Measurements from ENCODE around the gene ASTN2.

DNA sequence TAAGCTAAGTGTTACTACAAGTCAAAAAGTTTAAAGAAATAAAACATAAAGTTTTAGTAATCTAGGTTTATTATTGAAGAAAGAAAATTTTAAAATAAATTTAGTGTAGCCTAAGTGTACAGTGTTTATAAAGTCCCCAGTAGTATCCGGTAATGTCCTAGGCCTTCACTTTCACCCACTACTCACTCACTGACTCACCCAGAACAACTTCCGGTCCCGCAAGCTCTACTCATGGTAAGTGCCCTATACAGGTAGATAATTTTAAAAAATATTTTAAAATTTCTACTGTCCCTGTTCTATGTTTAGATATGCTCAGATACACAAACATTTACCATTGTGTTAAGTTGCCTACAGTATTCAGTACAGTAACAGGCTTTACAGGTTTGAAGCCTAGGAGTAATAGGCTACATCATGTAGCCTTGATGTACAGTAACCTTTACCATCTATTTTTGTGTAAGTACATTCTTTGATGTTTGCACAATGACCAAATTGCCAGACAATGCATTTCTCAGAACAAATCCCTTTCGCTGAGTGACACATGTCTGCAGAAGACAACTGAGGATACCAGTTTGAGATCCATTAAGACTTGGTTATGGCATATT is 474.1 kb downstream of the ASTN2 start:
- TF ChIP-seq, protein P1, sequence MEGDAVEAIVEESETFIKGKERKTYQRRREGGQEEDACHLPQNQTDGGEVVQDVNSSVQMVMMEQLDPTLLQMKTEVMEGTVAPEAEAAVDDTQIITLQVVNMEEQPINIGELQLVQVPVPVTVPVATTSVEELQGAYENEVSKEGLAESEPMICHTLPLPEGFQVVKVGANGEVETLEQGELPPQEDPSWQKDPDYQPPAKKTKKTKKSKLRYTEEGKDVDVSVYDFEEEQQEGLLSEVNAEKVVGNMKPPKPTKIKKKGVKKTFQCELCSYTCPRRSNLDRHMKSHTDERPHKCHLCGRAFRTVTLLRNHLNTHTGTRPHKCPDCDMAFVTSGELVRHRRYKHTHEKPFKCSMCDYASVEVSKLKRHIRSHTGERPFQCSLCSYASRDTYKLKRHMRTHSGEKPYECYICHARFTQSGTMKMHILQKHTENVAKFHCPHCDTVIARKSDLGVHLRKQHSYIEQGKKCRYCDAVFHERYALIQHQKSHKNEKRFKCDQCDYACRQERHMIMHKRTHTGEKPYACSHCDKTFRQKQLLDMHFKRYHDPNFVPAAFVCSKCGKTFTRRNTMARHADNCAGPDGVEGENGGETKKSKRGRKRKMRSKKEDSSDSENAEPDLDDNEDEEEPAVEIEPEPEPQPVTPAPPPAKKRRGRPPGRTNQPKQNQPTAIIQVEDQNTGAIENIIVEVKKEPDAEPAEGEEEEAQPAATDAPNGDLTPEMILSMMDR (IDR thresholded peaks at IDR 0.05 in 2 of 3, conservative IDR thresholded peaks at IDR 0.05 in 1 of 3; ENCODE audit: control insufficient read depth in 2 of 3, extremely low read depth in 1 of 3, insufficient read depth in 1 of 3, low read depth in 3 of 3, low read length in 3 of 3) = no peak
- no peak for TF ChIP-seq NFYB (IDR thresholded peaks at IDR 0.05; ENCODE audit: insufficient read depth, low read depth, low read length)
- no peak for TF ChIP-seq CHD2 (IDR thresholded peaks at IDR 0.05; ENCODE audit: borderline replicate concordance, low read depth, low read length)
- no peak for TF ChIP-seq EP300 (IDR thresholded peaks at IDR 0.05; ENCODE audit: borderline replicate concordance in 1 of 2, control insufficient read depth in 1 of 2, low read depth in 2 of 2, low read length in 2 of 2)
- no peak for TF ChIP-seq ZZZ3 (IDR thresholded peaks at IDR 0.05; ENCODE audit: control insufficient read depth, insufficient read length, low read depth)
- no peak for TF ChIP-seq EZH2 (IDR thresholded peaks at IDR 0.05; ENCODE audit: borderline replicate concordance, control insufficient read depth, low read depth, low read length)
- TF ChIP-seq NR2C2 (IDR thresholded peaks at IDR 0.05; ENCODE audit: borderline replicate concordance, control insufficient read depth, insufficient read length, low read depth) = no peak
- no peak for TF ChIP-seq TBL1XR1 (IDR thresholded peaks at IDR 0.05; ENCODE audit: low read depth, low read length)
- TF ChIP-seq CBX3 (IDR thresholded peaks at IDR 0.05; ENCODE audit: borderline replicate concordance, low read depth) = no peak
- TF ChIP-seq, protein P2, sequence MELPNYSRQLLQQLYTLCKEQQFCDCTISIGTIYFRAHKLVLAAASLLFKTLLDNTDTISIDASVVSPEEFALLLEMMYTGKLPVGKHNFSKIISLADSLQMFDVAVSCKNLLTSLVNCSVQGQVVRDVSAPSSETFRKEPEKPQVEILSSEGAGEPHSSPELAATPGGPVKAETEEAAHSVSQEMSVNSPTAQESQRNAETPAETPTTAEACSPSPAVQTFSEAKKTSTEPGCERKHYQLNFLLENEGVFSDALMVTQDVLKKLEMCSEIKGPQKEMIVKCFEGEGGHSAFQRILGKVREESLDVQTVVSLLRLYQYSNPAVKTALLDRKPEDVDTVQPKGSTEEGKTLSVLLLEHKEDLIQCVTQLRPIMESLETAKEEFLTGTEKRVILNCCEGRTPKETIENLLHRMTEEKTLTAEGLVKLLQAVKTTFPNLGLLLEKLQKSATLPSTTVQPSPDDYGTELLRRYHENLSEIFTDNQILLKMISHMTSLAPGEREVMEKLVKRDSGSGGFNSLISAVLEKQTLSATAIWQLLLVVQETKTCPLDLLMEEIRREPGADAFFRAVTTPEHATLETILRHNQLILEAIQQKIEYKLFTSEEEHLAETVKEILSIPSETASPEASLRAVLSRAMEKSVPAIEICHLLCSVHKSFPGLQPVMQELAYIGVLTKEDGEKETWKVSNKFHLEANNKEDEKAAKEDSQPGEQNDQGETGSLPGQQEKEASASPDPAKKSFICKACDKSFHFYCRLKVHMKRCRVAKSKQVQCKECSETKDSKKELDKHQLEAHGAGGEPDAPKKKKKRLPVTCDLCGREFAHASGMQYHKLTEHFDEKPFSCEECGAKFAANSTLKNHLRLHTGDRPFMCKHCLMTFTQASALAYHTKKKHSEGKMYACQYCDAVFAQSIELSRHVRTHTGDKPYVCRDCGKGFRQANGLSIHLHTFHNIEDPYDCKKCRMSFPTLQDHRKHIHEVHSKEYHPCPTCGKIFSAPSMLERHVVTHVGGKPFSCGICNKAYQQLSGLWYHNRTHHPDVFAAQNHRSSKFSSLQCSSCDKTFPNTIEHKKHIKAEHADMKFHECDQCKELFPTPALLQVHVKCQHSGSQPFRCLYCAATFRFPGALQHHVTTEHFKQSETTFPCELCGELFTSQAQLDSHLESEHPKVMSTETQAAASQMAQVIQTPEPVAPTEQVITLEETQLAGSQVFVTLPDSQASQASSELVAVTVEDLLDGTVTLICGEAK (IDR thresholded peaks at IDR 0.05; ENCODE audit: borderline replicate concordance) = no peak
- TF ChIP-seq MXI1 (IDR thresholded peaks at IDR 0.05; ENCODE audit: low read depth, low read length) = no peak
- TF ChIP-seq ATF3 (IDR thresholded peaks at IDR 0.05; ENCODE audit: borderline replicate concordance, extremely low read depth, low read depth, low read length) = no peak
- TF ChIP-seq NFIC (IDR thresholded peaks at IDR 0.05; ENCODE audit: low read depth, low read length) = no peak
- no peak for TF ChIP-seq IKZF2 (IDR thresholded peaks at IDR 0.05)
